Glomerular visceral epithelial cell (primary cell): ENCODE data around the gene KRTAP20-1.

Source experiments
- DNase-seq: peaks from one replicate; pipeline ENCODE4 v3.0.0-alpha.2; 2016; ENCODE audit errors: extremely low spot score

KRTAP20-1 gene

GRCh38 chr21:30616125-30616524 lies at the start of gene KRTAP20-1:
Gene KRTAP20-1, plus strand, starts transcription at chr21:30616425. Its CDS starts 30 bp downstream, at chr21:30616455.
- no peak for DNase-seq

- DNase-seq = no peak
Observed at GRCh38 chr21:30567617-30568016, 48.6 kb upstream of the KRTAP20-1 start.

- no peak for DNase-seq
Observed at GRCh38 chr21:30577766-30578165, 38.5 kb upstream of the KRTAP20-1 start.

DNA sequence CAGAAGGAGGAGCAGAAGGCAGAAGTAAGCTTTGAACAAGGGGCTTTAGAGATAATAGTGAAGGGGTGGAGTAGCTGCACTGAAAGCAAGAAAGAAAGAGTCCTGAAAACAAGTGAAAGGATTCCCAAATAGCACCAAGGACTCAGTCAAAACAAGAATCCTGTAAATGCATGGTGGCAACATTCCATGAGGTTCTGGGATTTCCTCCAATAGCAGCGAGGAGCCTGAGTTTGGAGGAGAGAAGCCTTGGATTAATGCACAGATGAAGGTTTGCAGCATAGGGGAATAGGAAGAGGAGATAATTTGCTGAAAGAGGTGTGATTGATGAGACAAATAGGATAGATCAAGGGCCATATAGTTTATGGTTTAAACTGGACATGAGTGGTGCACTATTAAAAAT lies 36.9 kb upstream of the KRTAP20-1 start:
- DNase-seq = no peak

DNA sequence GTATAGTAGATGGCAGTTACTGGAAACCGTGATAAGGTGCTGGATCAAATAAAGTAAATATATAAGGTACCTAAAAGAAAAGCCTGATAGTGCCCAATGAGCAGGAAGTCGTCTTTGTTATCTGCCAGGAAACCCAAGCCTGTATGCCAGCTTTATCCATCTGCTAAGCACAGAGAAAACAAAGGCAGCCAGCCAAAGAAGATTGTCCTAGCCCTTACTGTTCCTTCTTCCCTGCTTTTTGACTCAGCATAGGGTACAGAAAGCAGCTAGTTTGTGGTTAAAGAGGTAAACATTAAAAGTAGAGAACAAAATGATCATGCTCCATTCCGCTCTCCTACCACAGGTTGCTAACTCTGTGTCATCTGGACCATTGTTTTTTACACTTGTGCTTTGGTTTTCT lies 36.1 kb upstream of the KRTAP20-1 start:
- DNase-seq = no peak

DNA sequence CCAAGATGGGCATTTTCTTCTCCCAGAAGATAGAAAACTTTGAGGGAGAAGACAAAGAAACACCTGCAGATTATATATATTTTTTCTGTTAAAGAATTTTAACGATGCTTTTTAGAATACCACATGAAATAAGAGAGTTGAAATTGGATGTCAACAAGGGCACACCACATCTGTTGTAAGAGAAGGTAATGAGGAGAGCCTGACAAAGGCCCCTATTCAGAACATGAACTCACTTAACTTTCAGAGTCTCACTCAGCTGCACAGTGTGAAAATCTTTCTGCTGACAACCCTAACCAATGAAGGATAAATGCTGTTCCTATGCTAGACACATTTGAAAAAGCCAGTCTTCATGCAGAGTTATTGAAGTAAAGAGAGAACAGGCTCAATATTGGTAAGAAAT lies 33.4 kb upstream of the KRTAP20-1 start:
- no peak for DNase-seq

GRCh38 chr21:30590297-30590696 lies 25.9 kb upstream of the KRTAP20-1 start, which contains the start of gene KRTAP22-2:
Gene KRTAP22-2, minus strand, starts transcription at chr21:30590397.
- no peak for DNase-seq

GRCh38 chr21:30592140-30592539 lies 24.1 kb upstream of the KRTAP20-1 start, which contains the start of gene KRTAP6-3:
Gene KRTAP6-3, plus strand, starts transcription at chr21:30592440. Its CDS starts 6 bp downstream, at chr21:30592446.
- DNase-seq = no peak

GRCh38 chr21:30598802-30599201 lies 17.4 kb upstream of the KRTAP20-1 start, which contains the start of gene KRTAP6-2:
Gene KRTAP6-2, minus strand, starts transcription at chr21:30598902. Its CDS starts 28 bp downstream, at chr21:30598874.
- DNase-seq = no peak

DNA sequence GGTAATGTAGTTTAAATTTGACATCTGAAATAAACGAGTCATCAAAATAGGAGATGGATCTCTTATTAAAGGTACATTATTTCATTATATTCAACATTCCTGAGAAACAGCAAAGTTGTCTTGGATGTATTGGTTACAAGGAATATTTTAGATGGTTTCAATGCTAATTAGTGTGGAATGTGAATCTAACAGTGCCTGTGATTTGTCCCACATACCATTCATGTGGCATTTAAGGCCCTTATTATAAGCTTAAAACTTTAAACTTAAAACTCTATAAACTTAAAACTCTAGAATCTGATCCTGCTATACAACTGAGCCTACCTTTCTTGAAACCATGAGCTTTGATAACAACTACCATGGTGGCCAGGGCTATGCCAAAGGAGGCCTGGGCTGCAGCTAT lies 15.4 kb upstream of the KRTAP20-1 start, which contains the start of gene KRTAP22-1:
Gene KRTAP22-1 (plus strand): TSS at position 301 of the 400 bp plus-strand sequence.
- DNase-seq = no peak

- no peak for DNase-seq
Observed at GRCh38 chr21:30605968-30606367, 10.3 kb upstream of the KRTAP20-1 start.

DNA sequence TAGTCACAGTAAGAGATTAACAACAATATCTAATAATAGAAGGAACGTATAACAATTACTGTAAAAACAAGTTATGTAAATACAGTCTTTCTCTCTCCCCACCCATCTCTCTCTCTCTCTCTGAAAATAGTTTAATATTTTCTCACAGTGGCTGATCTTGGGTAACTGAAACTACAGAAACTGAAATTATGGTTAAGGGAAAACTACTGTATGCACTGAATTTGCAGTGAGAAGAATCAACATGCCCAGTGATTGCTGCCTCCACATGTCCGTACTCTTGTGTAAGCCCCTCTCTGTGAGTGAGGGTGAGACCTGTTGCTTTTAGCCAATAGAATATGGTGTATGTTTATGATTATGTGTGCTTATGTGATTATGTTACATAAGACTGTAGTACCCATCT lies 4.1 kb upstream of the KRTAP20-1 start:
- DNase-seq = no peak

DNA sequence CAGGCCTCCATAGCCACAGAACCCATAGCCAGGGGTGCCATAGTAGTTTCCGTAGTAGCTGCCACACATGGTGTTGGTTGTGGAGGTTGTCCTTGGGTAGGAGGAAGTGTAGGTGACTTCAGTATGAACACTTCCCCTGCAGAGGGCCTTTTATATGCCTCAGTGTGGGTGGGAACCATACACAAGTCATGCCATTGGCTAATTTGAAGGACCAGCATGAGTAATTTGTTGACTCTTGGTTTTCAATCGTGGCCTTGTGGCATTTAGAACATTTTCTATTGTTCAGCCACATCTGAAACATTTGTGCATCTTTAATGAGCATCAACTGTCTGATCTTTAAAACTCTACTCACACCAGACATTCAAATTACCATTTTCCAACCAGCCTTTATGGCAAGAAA lies 2.4 kb upstream of the KRTAP20-1 start, which contains the start of gene KRTAP6-1:
Gene KRTAP6-1 (minus strand): TSS at position 95 of the 400 bp plus-strand sequence. CDS start 26 bp downstream, at position 69.
- no peak for DNase-seq

DNA sequence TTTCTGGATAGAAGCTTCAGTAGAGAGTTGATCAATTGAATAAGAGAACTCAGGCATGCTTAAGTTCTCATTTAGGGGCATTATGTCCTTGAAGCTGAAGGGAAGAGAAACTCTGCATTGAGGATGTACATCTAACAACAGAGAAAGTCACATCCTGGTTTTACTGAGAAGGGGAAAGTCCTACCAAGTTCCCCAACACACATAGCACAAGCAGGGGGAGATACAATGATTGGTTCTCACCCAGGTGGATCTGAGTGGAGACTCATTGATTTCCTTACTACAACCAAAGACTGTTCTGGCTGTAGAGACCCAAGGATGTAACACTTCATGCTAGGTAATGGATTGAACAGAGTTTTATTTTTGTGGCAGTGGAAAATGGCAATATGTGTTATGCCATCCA lies 1.0 kb upstream of the KRTAP20-1 start:
- no peak for DNase-seq

- no peak for DNase-seq
Observed at GRCh38 chr21:30620080-30620479, 3.9 kb downstream of the KRTAP20-1 start.

DNA sequence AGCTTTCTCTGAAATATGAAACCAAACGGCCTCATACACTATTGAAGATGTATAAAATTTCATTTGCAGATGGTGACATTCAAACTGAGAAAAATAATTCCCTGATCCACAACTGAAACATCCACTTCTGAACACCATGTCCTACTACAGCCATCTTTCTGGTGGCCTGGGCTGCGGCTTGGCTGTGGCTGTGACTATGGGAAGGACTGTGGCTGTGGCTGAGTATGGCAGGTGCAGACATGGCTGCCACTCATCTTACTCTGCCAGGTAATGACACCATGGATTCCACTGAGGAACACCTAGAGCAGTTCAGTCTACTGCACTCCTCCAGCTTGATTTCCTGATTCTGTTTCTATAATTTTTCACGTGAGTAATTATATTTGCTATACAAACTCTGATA lies 4.3 kb downstream of the KRTAP20-1 start, which contains the start of gene KRTAP20-4:
Gene KRTAP20-4 (plus strand): TSS at position 106 of the 400 bp plus-strand sequence.
- DNase-seq = no peak

DNA sequence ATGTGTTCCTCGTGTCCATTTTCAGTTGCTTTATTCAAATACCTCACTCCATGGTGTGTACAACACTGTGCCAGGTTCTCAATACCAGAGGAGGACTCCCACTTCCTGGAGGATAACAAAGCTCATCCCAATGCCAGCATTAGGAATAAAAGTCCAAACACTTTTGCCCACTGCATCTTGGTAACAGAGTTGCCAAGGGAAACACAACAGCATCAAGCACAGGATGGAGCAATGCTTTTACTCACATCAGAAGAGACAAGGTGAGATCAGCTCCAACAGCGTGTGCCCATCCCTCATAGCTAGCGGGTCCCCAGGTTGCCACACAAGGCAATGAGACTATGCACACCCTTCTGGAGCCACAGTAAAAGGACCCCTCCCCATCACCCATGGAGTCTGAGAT lies 7.1 kb downstream of the KRTAP20-1 start:
- DNase-seq = no peak

- no peak for DNase-seq
Observed at GRCh38 chr21:30625449-30626165, 9.4 kb downstream of the KRTAP20-1 start.

GRCh38 chr21:30628109-30628508 lies 11.9 kb downstream of the KRTAP20-1 start:
- no peak for DNase-seq

GRCh38 chr21:30629200-30629599 lies 13.0 kb downstream of the KRTAP20-1 start:
- no peak for DNase-seq

- no peak for DNase-seq
Observed at GRCh38 chr21:30634906-30635305, 18.7 kb downstream of the KRTAP20-1 start, which contains the start of gene KRTAP20-2. Gene KRTAP20-2, plus strand, starts transcription at chr21:30635206. Its CDS starts 58 bp downstream, at chr21:30635264.

DNA sequence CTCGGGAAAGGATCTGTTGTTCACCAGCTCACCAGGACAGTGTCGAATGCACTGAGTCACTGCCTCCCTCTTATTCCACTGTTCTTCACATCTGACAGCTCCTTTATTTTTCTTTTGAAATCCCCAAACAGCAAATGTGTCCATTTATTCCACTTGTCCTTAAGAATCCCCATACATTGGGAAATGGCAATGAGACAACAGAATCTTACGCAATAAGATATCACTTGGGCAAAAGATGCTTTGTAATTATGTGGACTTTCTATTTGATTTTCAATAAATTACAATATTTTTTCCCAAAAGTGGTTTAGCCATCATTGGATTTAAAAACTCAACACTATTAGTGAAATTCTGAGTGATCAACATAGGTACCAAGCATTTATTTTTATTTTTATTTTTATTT lies 22.5 kb downstream of the KRTAP20-1 start:
- DNase-seq = no peak

DNA sequence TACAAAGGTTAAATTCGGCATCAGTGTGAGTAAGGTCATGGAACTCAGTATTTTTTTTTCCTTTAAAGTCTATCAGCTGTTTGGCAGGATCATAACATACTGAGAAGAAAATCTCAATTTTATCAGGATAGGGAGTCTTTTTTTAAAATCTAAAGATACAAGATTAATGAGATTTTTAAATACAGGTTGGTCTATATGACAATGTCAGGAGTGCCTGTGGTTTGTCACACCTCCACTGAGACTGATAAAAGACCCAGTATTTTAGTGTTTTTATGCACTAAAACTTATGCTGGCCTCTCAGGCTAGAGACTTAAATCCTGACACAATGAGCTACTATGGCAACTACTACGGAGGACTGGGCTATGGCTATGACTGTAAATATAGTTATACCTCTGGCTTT lies 26.3 kb downstream of the KRTAP20-1 start, which contains the start of gene KRTAP20-3:
Gene KRTAP20-3 (plus strand): TSS at position 301 of the 400 bp plus-strand sequence.
- no peak for DNase-seq
